Head of caudate nucleus (tissue), 42 donors: ENCODE results near the gene AKAP13.

Experiments
- DNase-seq, 42 donors: peaks; one replicate each; pipeline versions ENCODE4 v3.0.0 to v3.0.0-alpha.2; 2020 to 2021; ENCODE audit warnings: mixed read lengths in 7 of 42
- intact Hi-C: fragments of 100-400 bp; cut with DNase I; formaldehyde crosslinking; loops from one replicate; pipeline ENCODE4 v1.15.0; 2022

AKAP13 gene

GRCh38 chr15:85620690-85621049 is 240.3 kb downstream of the AKAP13 start:
- intact Hi-C loops, result no loop called here
- peak in 1 of 42 donors; percentile 41 for DNase-seq

GRCh38 chr15:85621094-85621493 is 240.7 kb downstream of the AKAP13 start:
- peak in 1 of 42 donors; percentile 14 for DNase-seq
- intact Hi-C loops, result no loop called here

GRCh38 chr15:85622221-85622831 is 241.9 kb downstream of the AKAP13 start:
- no peak for DNase-seq
- intact Hi-C loops, result no loop called here

GRCh38 chr15:85623315-85624049 is 243.1 kb downstream of the AKAP13 start:
- DNase-seq, result no peak
- intact Hi-C loops, result no loop called here

- intact Hi-C loops, result no loop called here
- DNase-seq, result no peak
Observed at GRCh38 chr15:85624291-85624801, 243.9 kb downstream of the AKAP13 start.

GRCh38 chr15:85625166-85625830 is 244.9 kb downstream of the AKAP13 start:
- no peak for DNase-seq
- intact Hi-C loops, result no loop called here

- intact Hi-C loops, result no loop called here
- DNase-seq, result no peak
Observed at GRCh38 chr15:85625856-85626255, 245.5 kb downstream of the AKAP13 start.

- intact Hi-C loops, result no loop called here
- no peak for DNase-seq
Observed at GRCh38 chr15:85627213-85627935, 247.0 kb downstream of the AKAP13 start.

GRCh38 chr15:85630311-85630710 is 249.9 kb downstream of the AKAP13 start:
- DNase-seq, result no peak
- intact Hi-C loops, result no loop called here

- DNase-seq, result no peak
- intact Hi-C loops, result no loop called here
Observed at GRCh38 chr15:85631018-85631417, 250.6 kb downstream of the AKAP13 start.

- intact Hi-C loops, result no loop called here
- DNase-seq, result no peak
Observed at GRCh38 chr15:85632014-85632413, 251.6 kb downstream of the AKAP13 start.

GRCh38 chr15:85633859-85634258 is 253.5 kb downstream of the AKAP13 start:
- no peak for DNase-seq
- intact Hi-C loops, result no loop called here

GRCh38 chr15:85636351-85636750 is 255.9 kb downstream of the AKAP13 start:
- intact Hi-C loops, result no loop called here
- DNase-seq, result no peak

- intact Hi-C loops, result no loop called here
- DNase-seq, result peak in 4 of 42 donors; percentile 12 to 44 (median 32)
Observed at GRCh38 chr15:85639752-85640381, 259.5 kb downstream of the AKAP13 start.

GRCh38 chr15:85642065-85642692 is 261.8 kb downstream of the AKAP13 start:
- intact Hi-C loops, result no loop called here

GRCh38 chr15:85642693-85643066 is 262.3 kb downstream of the AKAP13 start:
- peak in 2 of 42 donors; percentile 3 to 9 for DNase-seq
- intact Hi-C loops, result no loop called here

More at GRCh38 chr15:85642065-85642692, 261.8 kb downstream of the AKAP13 start:
- no peak for DNase-seq

GRCh38 chr15:85646538-85647091 is 266.2 kb downstream of the AKAP13 start:
- no peak for DNase-seq
- intact Hi-C loops, result no loop called here

- intact Hi-C loops, result no loop called here
- DNase-seq, result no peak
Observed at GRCh38 chr15:85649372-85649771, 269.0 kb downstream of the AKAP13 start.
